Measurements from ENCODE around the gene HSBP1.

HSBP1 gene

DNA sequence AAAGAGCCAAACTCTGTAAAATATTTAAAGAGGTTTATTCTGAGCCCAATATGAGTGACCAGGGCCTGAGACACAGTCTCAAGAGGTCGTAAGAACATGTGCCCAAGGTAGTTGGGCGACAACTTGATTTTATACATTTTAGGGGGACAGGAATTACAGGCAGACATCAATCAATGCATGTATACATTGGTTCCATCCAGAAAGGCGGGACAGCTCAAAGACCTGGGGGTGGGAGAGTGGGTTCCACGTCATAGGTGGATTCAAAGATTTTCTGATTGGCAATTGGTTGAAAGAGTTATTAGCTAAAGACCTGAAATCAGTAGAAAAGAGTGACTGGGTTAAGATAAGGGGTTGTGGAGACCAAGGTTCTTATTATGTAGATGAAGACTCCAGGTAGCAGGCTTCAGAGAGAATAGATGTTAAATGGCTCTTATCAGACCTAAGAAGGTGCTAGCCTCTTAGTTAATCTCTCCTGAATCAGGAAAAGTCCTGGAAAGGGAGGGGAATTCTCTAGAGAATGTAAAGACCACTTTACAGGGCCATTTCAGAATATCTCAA is 32.4 kb downstream of the HSBP1 start:
- DNase-seq (ENCODE audit: low spot score) = no peak

DNA sequence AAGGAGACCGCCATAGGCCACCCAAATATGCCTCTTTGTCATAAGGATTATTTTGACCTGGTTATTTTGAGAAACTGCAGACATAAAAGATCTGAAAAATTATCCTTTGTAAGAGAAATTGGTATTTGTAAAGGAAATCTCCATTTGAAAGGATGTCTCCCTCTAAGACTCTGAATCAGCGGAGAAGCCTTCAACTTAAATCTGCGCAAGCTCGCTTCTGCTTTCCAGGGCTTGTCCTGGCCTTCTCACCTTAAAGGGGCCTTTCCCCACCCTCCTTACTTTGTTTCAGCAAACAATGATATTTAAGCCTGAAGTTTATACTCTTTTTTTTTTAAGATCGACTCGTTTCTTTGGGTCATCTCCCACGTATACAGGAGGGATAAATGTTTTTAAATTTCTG is 34.5 kb downstream of the HSBP1 start:
- no peak for DNase-seq (ENCODE audit: low spot score)

DNA sequence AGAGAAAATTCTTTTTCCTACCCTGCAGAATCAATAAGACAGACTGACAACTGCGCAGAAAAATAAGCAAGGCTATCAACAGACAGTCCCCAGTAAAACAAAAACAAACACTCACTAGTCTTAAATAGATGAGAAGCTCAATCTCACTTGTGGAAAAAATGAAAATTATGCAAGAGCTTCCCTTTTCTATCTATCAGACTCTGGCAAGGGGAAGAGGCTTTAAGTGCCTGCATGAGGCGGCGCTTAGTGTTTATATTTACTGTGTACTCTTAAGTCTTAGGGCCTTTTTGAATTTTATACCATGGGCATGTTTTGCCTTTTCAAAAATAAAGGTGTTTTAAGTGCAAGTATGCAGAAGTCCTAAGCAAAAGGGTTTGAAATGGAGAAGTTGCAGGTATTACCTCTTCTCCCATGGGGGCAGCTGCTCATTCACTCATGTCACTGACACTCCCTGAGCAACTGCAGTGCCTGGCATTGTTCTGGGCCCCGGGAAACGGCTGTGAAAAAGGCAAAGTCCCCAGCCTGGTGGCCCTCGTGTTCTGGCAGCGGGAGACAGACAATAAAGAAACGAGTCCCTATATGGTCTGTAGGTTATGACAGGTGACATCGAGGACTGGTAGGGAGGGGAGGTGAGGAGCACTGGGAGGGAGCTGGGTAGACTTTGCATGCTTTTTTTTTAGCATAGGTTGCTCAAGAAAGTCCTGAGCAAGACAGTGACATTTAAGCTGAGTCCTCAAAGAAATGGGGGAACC is 35.2 kb downstream of the HSBP1 start:
- no peak for DNase-seq (ENCODE audit: low spot score)

DNA sequence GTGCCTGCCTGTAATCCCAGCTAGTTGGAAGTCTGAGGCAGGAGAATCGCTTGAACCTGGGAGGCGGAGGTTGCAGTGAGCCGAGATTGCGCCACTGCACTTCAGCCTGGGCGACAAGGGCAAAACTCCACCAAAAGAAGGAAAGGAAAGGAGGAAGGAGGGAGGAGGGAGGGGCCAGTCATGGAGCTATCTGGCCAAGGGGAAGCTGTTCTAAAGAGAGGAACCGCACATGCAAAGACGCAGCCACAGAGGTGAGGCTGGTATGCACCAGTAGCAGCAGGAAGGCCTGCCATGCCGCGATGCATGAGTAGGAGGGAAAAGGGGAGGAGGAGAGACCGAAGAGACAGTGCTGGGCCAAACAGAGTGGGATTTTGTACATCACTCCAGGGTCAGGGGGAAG is 35.9 kb downstream of the HSBP1 start:
- no peak for DNase-seq (ENCODE audit: low spot score)

DNA sequence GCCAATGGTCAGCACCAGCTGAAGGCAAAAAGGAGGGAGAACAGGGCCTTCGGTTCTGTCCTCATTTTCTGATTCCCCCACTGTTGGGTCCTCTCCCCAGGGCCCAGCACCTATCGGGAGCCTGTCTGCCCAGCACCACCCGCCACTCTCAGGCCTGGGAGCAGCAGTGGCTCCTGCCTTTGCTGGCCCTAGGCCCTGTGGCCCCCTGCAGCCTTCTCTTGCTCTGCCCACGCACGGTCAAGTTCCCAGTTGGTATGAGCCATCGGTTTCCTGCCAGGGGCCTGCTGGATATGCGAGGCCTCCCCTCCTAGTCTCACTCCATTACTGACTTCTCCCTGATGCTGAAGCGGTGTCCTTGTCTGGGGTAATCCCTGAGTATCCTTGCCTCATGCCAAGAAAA is 37.5 kb downstream of the HSBP1 start:
- DNase-seq (ENCODE audit: low spot score) = no peak

DNA sequence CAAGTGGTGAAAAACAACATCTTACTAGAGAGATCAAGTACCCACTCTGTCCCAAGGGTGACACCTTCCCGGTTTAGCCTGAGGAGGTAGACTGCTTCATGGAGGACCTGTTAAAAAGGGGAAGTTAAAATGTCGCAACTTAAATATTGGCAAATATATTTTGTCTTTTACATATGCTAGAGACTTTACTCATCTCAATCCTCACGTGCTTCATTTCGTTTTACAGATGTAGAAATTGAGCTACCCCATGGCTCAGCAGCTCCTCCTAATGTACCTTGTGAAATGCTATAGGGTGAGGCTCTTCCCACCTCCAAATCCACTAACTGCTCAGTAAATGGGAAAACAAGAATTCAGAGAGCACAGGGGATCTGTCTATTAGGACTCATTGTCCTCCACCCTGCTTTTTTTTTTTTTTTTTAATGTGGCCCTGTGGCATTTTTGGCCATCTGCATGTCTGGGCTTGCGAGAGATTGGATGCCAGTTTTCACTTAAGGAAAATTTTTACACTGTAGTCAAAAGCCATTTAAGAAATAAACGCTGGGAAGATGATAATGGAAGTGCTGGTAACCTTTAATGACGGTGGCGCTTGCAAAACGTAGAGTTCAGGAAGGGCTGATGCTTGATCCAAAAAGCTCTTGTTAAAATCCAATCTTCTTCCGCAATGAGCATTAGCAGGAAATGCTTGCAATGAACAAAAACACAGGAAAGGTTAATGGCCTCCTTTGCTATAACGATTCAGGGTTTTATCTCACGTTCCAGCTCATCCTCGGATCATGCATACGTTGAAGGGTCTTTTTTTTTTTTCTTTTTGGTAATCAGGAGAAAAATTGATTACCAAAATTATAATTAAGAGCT is 39.8 kb downstream of the HSBP1 start:
- no peak for DNase-seq (ENCODE audit: low spot score)

DNA sequence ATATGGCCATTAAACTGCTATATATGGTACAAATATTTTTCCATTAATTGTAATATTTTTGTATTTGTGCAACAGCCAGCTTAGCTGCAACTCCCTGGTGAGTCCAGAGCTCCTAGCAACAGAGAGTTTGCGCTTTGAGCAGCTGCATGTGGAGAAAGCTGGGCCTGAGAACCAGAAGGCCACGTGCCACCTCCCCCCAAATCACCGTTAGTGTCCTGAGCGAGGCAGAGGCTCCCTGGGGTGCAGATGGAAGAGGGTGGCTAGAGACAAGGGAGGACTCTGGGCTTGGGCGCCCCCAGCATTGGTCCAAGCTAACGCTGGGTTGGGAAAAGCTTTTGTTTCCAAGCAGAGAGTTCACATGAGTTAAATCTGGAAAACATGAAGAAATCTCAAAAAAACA is 41.6 kb downstream of the HSBP1 start:
- no peak for DNase-seq (ENCODE audit: low spot score)

DNA sequence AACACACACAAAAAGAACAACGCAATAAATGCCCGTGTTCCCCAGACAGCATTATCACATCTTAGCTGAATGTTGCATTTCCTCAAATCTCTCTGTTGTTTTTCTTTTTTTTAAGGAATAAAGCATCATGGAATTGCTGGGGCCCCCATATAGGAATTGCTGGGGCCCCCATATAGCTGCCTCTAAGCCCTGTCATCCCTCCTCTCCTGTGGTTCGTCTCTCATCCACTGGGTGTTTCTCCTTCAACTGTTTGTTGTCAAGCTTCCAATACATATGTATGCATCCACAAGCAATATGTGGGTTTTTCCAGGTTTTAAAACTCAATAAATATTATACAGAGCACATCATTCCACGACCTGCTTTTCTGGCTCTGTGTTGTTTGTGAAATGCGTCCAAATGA is 43.2 kb downstream of the HSBP1 start:
- no peak for DNase-seq (ENCODE audit: low spot score)

DNA sequence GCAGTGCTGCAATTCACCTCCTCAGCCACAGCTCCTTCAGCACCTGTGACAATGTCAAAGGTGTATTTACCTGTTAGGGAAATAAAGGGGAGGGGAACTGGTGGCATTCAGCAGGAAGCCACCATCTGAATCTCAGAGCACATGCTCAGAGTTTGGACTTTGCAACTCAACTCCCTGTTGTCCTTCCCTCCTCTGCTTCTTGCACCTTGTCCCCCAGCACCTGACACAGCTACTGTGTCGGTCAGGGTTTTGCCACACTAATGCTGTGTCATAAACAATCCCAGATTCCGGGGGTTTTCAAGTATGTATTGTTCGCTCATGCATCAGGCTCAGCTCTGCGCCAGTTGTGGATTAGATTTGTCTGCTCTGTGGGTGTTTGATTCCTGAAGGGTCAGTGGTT is 43.7 kb downstream of the HSBP1 start:
- no peak for DNase-seq (ENCODE audit: low spot score)

DNA sequence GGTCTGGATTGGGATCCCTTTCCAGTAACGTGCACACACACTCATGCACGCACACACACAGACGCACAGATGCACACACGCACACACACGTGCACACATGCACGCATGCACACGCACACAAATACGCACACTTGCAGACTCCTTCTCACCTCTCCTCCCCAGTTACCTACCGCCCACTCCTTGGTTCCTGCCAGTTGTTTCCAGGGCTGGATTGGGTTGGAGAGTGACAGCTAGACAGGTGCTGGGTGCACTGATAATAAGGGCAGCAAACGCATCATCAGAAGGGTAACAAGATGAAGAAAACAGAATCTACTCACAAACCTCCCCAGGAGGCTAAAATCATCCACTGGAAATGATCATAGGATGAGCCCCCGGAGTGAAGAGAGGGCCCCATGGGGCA is 45.0 kb downstream of the HSBP1 start:
- DNase-seq (ENCODE audit: low spot score) = no peak

DNA sequence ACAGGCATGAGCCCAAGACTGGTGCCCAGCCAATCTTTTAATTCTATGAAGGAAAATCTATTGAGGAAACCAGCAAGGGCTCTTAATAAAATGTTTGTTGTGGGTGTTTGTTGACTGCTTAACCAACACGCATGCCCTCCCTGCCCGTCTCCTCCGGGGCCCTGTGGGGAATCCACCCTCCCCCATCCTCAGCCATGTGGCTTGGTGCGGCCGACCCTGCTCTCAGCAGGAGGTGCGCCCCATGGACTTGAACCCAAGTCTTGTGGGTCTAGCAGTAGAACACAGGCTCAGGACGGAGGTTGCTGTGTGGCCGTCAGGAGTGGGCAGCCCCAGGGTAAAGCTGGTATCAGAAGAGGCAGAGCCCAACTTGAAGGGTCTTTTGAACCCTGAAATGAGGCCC is 46.1 kb downstream of the HSBP1 start:
- DNase-seq (ENCODE audit: low spot score) = no peak

DNA sequence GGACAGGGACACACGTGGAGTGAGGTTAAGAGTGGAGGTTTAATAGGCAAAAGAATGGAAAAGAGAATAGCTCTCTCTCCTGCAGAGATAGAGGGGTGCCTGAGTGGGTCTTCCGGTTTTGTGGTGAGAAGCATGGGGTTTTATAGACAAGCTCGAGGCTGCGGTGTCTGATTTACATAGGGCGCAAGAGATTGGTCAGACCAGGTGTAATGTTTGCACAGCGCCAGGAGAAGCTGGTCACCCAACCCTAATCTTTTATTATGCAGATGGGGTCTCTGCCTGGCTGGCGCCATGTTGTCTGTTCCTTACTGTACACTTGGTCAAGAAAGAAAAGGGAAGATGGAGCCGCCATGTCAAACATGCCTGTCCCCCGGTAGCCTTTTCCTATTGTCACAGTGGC is 46.6 kb downstream of the HSBP1 start:
- DNase-seq (ENCODE audit: low spot score) = no peak

DNA sequence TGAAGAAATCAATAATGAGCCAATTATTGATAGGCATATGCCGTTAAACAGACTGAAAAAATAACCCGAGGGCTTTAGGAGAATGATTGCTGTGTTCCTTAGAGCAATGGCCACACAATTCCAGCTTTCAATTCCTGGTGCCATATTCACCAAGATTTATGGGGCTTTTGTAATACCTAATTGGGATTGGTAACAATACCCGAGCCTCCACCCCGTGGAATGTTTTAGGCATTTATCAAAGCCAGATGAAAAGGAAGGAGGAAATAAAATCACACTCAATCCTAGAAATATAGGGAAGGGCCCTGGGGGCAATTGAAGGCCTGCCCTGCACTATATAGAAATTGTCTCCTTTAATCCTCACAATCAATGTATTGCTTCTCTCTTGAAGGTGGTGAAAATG is 49.0 kb downstream of the HSBP1 start:
- DNase-seq (ENCODE audit: low spot score) = no peak

DNA sequence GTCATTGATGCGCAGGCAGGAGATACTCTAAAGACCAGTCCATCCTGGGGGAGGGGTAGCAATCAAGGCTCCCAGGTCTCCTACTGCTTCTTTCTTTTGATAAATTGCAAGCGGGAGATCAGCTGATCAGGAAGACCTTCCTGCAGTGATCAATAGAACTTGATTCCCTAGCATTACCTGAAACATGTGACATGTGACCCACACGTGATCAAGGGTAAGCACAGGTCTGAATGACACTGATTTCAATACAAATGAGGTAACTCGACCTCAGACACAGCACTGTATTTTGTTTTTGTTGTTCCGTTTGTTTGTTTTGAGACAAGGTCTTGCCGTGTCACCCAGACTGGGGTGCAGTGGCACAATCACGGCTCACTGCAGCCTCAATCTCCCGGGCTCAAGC is 51.5 kb downstream of the HSBP1 start:
- no peak for DNase-seq (ENCODE audit: low spot score)

DNA sequence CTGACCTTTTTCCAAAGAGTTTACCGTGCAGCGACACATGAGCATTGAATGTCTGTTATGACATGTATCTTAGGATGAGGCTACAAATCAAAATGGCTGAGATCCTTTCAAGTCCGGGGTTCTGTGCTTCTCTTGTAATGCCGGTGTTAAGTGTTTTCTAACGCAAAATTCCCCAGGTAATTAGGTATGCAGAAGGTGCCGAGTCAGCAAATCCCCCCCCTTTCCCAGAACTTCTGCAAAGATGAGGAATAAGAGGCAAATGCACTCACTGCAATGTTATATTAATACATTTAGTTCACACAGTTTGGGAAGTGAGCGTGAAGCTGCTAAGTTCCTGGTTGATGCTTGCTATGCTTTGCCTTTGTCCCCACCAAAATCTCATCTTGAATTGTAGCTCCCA is 54.9 kb downstream of the HSBP1 start:
- no peak for DNase-seq (ENCODE audit: low spot score)

DNA sequence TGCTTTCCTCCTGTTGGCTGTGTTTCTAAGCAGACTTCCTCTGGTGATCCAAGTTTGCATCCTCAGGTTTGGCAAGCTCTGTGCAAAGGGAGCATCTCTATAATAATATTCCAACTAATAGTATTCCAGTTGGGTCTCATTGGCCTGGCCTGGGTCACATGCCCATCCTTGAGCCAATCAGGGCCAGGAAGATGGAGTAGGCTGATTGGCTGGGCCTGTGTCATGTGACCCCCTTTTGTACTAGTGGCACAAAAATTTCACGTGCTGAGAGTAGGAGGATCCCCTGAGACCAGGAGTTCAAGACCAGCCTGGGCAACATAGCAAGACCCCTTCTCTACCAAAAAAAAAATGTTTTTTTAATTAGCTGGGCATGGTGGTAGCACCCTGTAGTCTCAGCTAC is 55.9 kb downstream of the HSBP1 start:
- no peak for DNase-seq (ENCODE audit: low spot score)

All from kidney tubule cell (primary cell).